Mesothelial cell of epicardium (in vitro differentiated cells): ENCODE results near the gene HMG20A. TPM values are rescaled to one million over a fixed set of nuclear protein-coding genes. Genes with fewer than 3 reads are reported as not detected.

Source experiments
- DNase-seq, 2 experiments: peaks; one replicate each; pipeline ENCODE4 v3.0.0; 2021; ENCODE audit warnings: low spot score in 2 of 2; ENCODE audit not compliant: unreplicated experiment in 2 of 2
- H3K27ac Mint-ChIP-seq: 2 replicates; pipeline ENCODE4 v1.8.0; 2021; ENCODE audit warnings: mixed read lengths
- H3K27me3 Mint-ChIP-seq: 2 replicates; pipeline ENCODE4 v1.8.0; 2021; ENCODE audit warnings: low read depth, mixed read lengths
- H3K36me3 Mint-ChIP-seq: 2 replicates; pipeline ENCODE4 v1.8.0; 2021; ENCODE audit warnings: mixed read lengths
- H3K4me1 Mint-ChIP-seq: 2 replicates; pipeline ENCODE4 v1.8.0; 2021; ENCODE audit warnings: mixed read lengths
- H3K4me3 Mint-ChIP-seq: 2 replicates; pipeline ENCODE4 v1.8.0; 2021; ENCODE audit warnings: mild to moderate bottlenecking, moderate library complexity, mixed read lengths
- H3K9me3 Mint-ChIP-seq: 2 replicates; pipeline ENCODE4 v1.8.0; 2021; ENCODE audit warnings: mixed read lengths
- total RNA-seq: library from RNA; stranded (reverse); gene quantifications from 3 replicates; pipeline ENCODE4 v1.2.1, GENCODE V29; 2021
- TF ChIP-seq, protein P1 (sequence below): fragments of 200-600 bp; sonication (generic); IDR thresholded peaks from one replicate; pipeline ENCODE4 v1.5.0; 2021; ENCODE audit warnings: antibody characterized with exemption; ENCODE audit not compliant: unreplicated experiment

HMG20A gene
- total RNA-seq, 1 donor from 2014 or later, result 70.5 TPM

DNA sequence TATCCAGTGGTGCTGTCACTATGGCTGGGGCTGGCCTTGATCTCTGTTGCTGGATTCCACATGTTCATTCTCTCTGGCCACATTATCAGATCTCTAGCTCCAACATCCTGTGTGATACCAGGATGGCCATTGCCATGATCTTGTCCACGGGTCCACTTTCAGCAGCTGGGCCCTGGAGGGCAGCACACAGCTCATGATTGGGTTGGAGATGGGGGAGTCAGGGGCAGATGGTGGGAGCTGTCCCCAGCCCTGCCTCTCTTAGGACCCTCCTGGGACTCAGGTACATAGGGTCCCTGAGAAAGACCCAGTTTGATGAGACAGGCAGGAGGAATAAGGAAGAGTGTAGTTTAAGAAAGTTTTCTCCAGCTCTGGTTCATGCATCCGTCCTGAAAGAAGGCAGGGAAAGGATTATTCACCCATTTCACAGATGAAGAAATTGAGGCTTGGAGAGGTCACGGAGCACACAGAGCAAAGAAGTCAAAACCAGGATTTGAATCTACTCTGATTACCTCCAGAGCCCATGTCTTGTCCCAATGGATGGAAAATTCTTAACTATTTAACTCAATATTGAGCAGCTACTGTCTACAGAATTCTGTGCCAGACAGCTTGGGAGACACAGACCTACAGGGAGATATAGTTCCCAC is 111.5 kb downstream of the HMG20A start:
- H3K4me3 Mint-ChIP-seq, result no peak overlapping the region
- peaks cover 3% of the 10 kb centered on the region for H3K9me3 Mint-ChIP-seq
- peaks cover 52% of the 10 kb centered on the region for H3K4me1 Mint-ChIP-seq
- TF ChIP-seq, protein P1, sequence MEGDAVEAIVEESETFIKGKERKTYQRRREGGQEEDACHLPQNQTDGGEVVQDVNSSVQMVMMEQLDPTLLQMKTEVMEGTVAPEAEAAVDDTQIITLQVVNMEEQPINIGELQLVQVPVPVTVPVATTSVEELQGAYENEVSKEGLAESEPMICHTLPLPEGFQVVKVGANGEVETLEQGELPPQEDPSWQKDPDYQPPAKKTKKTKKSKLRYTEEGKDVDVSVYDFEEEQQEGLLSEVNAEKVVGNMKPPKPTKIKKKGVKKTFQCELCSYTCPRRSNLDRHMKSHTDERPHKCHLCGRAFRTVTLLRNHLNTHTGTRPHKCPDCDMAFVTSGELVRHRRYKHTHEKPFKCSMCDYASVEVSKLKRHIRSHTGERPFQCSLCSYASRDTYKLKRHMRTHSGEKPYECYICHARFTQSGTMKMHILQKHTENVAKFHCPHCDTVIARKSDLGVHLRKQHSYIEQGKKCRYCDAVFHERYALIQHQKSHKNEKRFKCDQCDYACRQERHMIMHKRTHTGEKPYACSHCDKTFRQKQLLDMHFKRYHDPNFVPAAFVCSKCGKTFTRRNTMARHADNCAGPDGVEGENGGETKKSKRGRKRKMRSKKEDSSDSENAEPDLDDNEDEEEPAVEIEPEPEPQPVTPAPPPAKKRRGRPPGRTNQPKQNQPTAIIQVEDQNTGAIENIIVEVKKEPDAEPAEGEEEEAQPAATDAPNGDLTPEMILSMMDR, result no peak
- DNase-seq, result no peak
- H3K36me3 Mint-ChIP-seq, result no peaks in the 10 kb centered on the region
- no peak overlapping the region for H3K27ac Mint-ChIP-seq
- H3K27me3 Mint-ChIP-seq, result no peaks in the 10 kb centered on the region

DNA sequence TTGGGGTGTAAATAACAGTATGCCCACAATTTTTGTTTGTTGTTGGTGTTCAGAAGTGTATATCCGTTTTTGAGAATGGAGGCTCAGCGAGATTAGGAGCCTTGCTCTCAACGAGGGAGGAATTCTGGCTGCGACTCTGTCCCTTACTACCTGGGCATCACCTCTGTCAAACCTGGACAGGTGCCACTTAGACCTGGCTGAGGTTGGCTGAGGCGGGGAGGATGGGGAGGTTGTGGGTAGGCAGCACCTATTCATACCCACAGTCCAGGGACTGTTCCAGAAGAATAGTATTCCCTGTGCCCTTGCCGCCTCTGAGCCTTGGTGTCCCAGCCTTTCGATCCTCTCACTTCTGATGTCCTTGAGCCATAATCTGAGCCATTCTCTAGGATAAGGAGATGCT is 112.2 kb downstream of the HMG20A start:
- peaks cover 46% of the 10 kb centered on the region for H3K4me1 Mint-ChIP-seq
- TF ChIP-seq, protein P1, result no peak
- peaks cover 3% of the 10 kb centered on the region for H3K9me3 Mint-ChIP-seq
- H3K27ac Mint-ChIP-seq, result peak overlapping the region; percentile 66
- H3K36me3 Mint-ChIP-seq, result no peaks in the 10 kb centered on the region
- DNase-seq, result no peak
- no peaks in the 10 kb centered on the region for H3K27me3 Mint-ChIP-seq
- H3K4me3 Mint-ChIP-seq, result no peak overlapping the region

DNA sequence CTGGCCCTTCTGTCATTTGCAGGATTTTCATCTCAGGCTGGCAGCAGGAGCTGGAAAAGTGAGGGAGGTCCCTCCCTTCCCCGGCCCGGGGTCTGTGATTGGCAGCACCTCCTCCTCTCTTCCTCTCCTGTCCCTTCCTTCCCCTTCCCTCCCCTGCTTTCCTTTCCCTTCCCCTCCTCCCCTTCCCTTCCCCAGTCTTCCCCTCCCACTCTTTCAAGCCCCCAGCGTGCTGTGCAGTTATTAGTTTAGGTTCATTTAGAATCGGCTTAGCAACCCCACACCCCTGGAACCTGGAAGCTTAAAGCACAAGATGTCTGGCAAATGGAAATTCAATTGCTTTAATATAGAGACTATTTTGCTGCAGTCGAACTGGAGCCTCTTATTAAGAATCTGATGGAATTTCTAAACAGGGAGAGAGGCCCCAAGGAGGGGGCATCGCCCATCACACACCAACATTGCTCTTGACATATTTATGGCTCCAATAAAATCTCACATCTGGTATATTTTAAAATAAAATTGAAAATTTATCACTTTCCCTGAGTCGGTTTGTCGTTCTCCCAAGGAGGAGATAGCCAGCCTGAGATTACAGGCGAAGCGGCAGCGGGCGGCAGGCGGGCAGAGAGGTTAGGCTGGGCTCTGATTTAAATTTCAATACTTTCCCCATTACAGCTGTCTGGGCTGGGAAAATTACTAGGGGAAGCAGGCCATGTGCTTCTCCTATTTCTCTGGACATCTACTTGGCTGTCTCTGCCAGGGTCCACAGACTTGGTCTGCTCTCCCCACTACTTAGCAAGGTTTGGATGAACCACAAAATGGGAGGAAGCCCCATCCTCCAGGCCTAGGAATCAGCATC is 113.1 kb downstream of the HMG20A start:
- Mint-ChIP-seq H3K36me3 (no peaks in the 10 kb centered on the region), H3K27ac (peak overlapping the region; percentile 83), H3K9me3 (peaks cover 3% of the 10 kb centered on the region), H3K4me3 (no peak overlapping the region), H3K4me1 (peaks cover 37% of the 10 kb centered on the region), H3K27me3 (no peaks in the 10 kb centered on the region)
- no peak for DNase-seq
- TF ChIP-seq, protein P1, result no peak

Other genes with a start within 250 kb of the HMG20A start
- gene PEAK1, start 784 bp upstream of the HMG20A start, total RNA-seq, result 90.2 to 92.3 TPM (median 91.8 TPM) in 3 replicates
- gene LINGO1, start 212.0 kb downstream of the HMG20A start, total RNA-seq, result 16.5 to 18.7 TPM (median 18.0 TPM) in 3 replicates